Measurements from ENCODE around the gene PTGDS. TPM values are rescaled to one million over a fixed set of nuclear protein-coding genes. Genes with fewer than 3 reads are reported as not detected.

Gene PTGDS
- total RNA-seq, 2 experiments from 2014 or later = 40.6 to 41.0 TPM

DNA sequence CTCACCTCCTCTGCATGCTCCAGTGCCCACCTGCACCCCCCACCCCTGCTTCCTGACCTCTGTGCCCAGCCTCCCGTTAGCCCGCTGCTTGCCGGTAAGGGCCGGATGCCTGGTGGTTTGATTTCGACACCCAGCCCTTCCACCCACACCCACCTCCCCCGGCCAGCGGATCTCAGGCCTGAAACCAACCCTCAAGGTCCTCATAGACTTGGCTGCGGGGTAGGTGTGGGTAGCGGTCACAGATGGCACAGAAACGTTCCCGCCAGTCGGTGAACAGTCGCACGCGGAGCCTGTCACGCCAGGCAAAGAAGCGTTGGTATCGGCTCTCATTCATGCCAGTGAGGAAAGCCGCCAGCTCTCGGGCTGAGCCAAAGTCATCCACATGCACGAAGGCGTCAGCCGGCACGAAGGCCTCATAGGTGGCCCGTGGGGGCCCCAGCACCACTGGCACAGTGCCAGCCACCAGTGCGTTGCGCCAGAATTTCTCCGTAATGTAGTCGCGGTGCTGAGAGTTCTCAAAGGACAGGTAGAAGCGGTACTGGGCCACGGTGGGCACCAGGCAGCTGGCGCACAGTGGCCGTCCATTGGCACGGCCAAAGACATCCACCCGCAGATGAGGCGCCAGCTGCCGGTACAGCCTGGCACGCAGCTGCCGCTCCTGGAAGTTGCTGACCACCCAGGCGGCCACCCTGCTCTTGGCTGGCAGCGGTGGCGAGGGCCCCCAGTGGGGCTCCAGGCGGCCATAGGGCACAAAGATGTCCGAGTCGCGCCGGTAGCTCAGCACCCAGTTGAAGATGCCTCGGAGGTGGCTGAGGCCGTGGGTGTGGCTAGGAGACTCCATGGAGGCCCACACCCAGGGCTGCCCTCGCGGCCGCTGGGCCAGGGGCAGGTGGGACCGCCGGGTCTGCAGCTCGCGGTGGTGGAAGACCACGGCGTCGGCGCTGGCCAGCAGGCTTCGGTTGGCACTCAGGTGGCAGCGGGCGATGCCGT lies 53.5 kb downstream of the PTGDS start:
- Mint-ChIP-seq H3K27ac (peak overlapping the region; percentile 59), H3K36me3 (ENCODE audit: low read depth) (no peaks in the 10 kb centered on the region), H3K4me3 (peak overlapping the region; percentile 86), H3K27me3 (no peaks in the 10 kb centered on the region), H3K9me3 (no peaks in the 10 kb centered on the region), H3K4me1 (ENCODE audit: low read depth) (peaks cover 55% of the 10 kb centered on the region)
- Histone ChIP-seq H3K36me3 (ENCODE audit: insufficient read depth, low read length) (no peaks in the 10 kb centered on the region), H3K27me3 (ENCODE audit: control insufficient read depth in 1 of 2, insufficient read depth in 2 of 2, low read length in 2 of 2) (no peaks in the 10 kb centered on the region), H3K4me1 (ENCODE audit: insufficient read depth, low read length) (peaks cover 87% of the 10 kb centered on the region), H3K4me3 (ENCODE audit: low read length) (peak overlapping the region; percentile 68), H3K9me3 (ENCODE audit: control insufficient read depth in 1 of 2, insufficient read depth in 1 of 2, low read length in 2 of 2) (no peaks in the 10 kb centered on the region), H3K27ac (ENCODE audit: low read depth in 1 of 2, low read length in 2 of 2) (peak overlapping the region; percentile 13 to 55)
- TF ChIP-seq, protein P1, sequence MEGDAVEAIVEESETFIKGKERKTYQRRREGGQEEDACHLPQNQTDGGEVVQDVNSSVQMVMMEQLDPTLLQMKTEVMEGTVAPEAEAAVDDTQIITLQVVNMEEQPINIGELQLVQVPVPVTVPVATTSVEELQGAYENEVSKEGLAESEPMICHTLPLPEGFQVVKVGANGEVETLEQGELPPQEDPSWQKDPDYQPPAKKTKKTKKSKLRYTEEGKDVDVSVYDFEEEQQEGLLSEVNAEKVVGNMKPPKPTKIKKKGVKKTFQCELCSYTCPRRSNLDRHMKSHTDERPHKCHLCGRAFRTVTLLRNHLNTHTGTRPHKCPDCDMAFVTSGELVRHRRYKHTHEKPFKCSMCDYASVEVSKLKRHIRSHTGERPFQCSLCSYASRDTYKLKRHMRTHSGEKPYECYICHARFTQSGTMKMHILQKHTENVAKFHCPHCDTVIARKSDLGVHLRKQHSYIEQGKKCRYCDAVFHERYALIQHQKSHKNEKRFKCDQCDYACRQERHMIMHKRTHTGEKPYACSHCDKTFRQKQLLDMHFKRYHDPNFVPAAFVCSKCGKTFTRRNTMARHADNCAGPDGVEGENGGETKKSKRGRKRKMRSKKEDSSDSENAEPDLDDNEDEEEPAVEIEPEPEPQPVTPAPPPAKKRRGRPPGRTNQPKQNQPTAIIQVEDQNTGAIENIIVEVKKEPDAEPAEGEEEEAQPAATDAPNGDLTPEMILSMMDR (IDR thresholded peaks at IDR 0.05) = no peak
- DNase-seq = peak in 6 of 14 experiments; percentile 29 to 76 (median 54)
- intact Hi-C loops (cut with DNase I, micrococcal nuclease) = no loop called here
- no peak for ATAC-seq (ENCODE audit: poor library complexity)
- ChIA-PET CTCF (interaction anchor here (1.3 to 3.0 kb wide), 3 partner anchors 16 to 83 kb away, joined by 3 to 23 read pairs (median 6); partner anchors contain the start of genes NPDC1 and PAXX), POLR2A (interaction anchor here (1.6 kb wide), 1 partner anchor 56 kb away, joined by 7 read pairs; the partner anchor contains the start of gene MAN1B1)

Other genes with a start within 250 kb of the PTGDS start
- gene LCN10, start 234.6 kb upstream of the PTGDS start, total RNA-seq = not detected
- not detected for gene LCN6, start 229.0 kb upstream of the PTGDS start, total RNA-seq
- gene LCN8, start 219.3 kb upstream of the PTGDS start, total RNA-seq = not detected
- not detected for gene LCN15, start 213.0 kb upstream of the PTGDS start, total RNA-seq
- 10 to 100 TPM; 14.6 to 17.1 TPM for gene TMEM141, start 186.2 kb upstream of the PTGDS start, total RNA-seq
- gene CCDC183, start 181.2 kb upstream of the PTGDS start, total RNA-seq = 1 to 10 TPM; 3.0 to 4.6 TPM
- 10 to 100 TPM; 46.4 to 48.5 TPM for gene RABL6, start 169.6 kb upstream of the PTGDS start, total RNA-seq
- gene AJM1, start 135.0 kb upstream of the PTGDS start, total RNA-seq = 1 to 10 TPM; 1.1 to 1.2 TPM
- 10 to 100 TPM; 13.6 to 17.8 TPM for gene PHPT1, start 128.1 kb upstream of the PTGDS start, total RNA-seq
- gene MAMDC4, start 125.2 kb upstream of the PTGDS start, total RNA-seq = 1 to 10 TPM; 2.2 to 3.4 TPM
- 100 to 1,000 TPM; 215 to 220 TPM for gene EDF1, start 111.2 kb upstream of the PTGDS start, total RNA-seq
- 10 to 100 TPM; 10.6 to 11.6 TPM for gene TRAF2, start 91.0 kb upstream of the PTGDS start, total RNA-seq
- gene FBXW5, start 32.8 kb upstream of the PTGDS start, total RNA-seq = 10 to 100 TPM; 41.0 to 41.7 TPM
- gene C8G, start 32.3 kb upstream of the PTGDS start, total RNA-seq = not detected
- gene LCN12, start 25.2 kb upstream of the PTGDS start, total RNA-seq = 1 to 10 TPM; 1.3 to 1.5 TPM
- 1 to 10 TPM in 1 of 2 experiments, under 1 TPM in 1; 0.93 to 1.0 TPM for gene LCNL1, start 5.5 kb downstream of the PTGDS start, total RNA-seq
- gene PAXX, start 14.9 kb downstream of the PTGDS start, total RNA-seq = 10 to 100 TPM; 67.0 to 67.8 TPM
- 1 to 10 TPM; 2.1 to 2.8 TPM for gene CLIC3, start 19.1 kb downstream of the PTGDS start, total RNA-seq
- 10 to 100 TPM; 80.1 to 86.8 TPM for gene ABCA2, start 50.7 kb downstream of the PTGDS start, total RNA-seq
- gene FUT7, start 54.6 kb downstream of the PTGDS start, total RNA-seq = 1 to 10 TPM; 1.7 to 1.8 TPM
- 10 to 100 TPM; 15.3 to 16.0 TPM for gene NPDC1, start 68.7 kb downstream of the PTGDS start, total RNA-seq
- gene ENTPD2, start 76.6 kb downstream of the PTGDS start, total RNA-seq = not detected
- under 1 TPM; 0.17 to 0.19 TPM for gene SAPCD2, start 93.1 kb downstream of the PTGDS start, total RNA-seq
- 1 to 10 TPM; 6.5 to 6.8 TPM for gene UAP1L1, start 100.0 kb downstream of the PTGDS start, total RNA-seq
- 10 to 100 TPM; 60.9 to 66.9 TPM for gene MAN1B1, start 109.5 kb downstream of the PTGDS start, total RNA-seq
- 100 to 1,000 TPM; 344 to 349 TPM for gene DPP7, start 137.2 kb downstream of the PTGDS start, total RNA-seq
- gene GRIN1, start 161.7 kb downstream of the PTGDS start, total RNA-seq = not detected
- not detected for gene LRRC26, start 192.5 kb downstream of the PTGDS start, total RNA-seq
- not detected for gene TMEM210, start 194.6 kb downstream of the PTGDS start, total RNA-seq
- gene ANAPC2, start 211.1 kb downstream of the PTGDS start, total RNA-seq = 100 to 1,000 TPM; 144 to 149 TPM
- 10 to 100 TPM; 30.1 to 30.5 TPM for gene SSNA1, start 211.2 kb downstream of the PTGDS start, total RNA-seq
- 1 to 10 TPM; 6.1 to 8.6 TPM for gene TPRN, start 223.2 kb downstream of the PTGDS start, total RNA-seq
- gene TMEM203, start 228.1 kb downstream of the PTGDS start, total RNA-seq = 10 to 100 TPM; 18.2 to 18.7 TPM
- 10 to 100 TPM; 22.8 to 25.3 TPM for gene NDOR1, start 228.2 kb downstream of the PTGDS start, total RNA-seq
- under 1 TPM; 0.66 to 0.67 TPM for gene RNF208, start 244.7 kb downstream of the PTGDS start, total RNA-seq
- gene CYSRT1, start 247.7 kb downstream of the PTGDS start, total RNA-seq = under 1 TPM; 0.33 to 0.42 TPM
- under 1 TPM in 1 of 2 experiments, not detected in 1; 0.14 TPM for gene RNF224, start 250.0 kb downstream of the PTGDS start, total RNA-seq

Data from CD4-positive, alpha-beta T cell (primary cell).